DND-41 (cell line): ENCODE data around the gene USP12.

ENCODE experiments used
- EZH2 ChIP-seq: IDR thresholded peaks from 3 replicates; pipeline ENCODE4 v1.6.1; 2012; ENCODE audit warnings: borderline replicate concordance, low read depth, mild to moderate bottlenecking, moderate library complexity, low read length, inconsistent platforms; ENCODE audit not compliant: severe bottlenecking
- TF ChIP-seq, protein P1 (sequence below): IDR thresholded peaks from 2 replicates; pipeline ENCODE4 v1.5.1; 2012; ENCODE audit warnings: borderline replicate concordance, low read length, moderate library complexity, mild to moderate bottlenecking; ENCODE audit not compliant: poor library complexity, severe bottlenecking; ENCODE audit errors: extremely low read depth

DNA sequence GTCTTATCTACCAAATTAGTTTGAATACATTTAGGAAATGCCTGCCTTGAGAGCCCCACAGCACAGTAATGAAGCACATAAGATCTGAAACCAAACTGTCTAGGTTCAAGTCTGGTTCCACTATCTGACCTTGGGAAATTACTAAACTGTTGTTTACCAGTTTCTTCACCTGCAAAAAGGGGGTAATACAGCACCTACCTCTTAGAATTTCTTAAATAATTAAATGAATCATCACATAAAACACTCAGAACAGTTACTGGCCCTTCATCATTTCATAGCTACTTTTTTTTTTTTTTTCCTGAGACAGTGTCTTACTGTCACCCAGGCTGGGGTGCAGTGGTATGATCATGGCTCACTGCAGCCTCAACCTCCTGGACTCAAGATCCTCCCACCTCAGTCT, 59.6 kb downstream of the USP12 start:
- TF ChIP-seq, protein P1, sequence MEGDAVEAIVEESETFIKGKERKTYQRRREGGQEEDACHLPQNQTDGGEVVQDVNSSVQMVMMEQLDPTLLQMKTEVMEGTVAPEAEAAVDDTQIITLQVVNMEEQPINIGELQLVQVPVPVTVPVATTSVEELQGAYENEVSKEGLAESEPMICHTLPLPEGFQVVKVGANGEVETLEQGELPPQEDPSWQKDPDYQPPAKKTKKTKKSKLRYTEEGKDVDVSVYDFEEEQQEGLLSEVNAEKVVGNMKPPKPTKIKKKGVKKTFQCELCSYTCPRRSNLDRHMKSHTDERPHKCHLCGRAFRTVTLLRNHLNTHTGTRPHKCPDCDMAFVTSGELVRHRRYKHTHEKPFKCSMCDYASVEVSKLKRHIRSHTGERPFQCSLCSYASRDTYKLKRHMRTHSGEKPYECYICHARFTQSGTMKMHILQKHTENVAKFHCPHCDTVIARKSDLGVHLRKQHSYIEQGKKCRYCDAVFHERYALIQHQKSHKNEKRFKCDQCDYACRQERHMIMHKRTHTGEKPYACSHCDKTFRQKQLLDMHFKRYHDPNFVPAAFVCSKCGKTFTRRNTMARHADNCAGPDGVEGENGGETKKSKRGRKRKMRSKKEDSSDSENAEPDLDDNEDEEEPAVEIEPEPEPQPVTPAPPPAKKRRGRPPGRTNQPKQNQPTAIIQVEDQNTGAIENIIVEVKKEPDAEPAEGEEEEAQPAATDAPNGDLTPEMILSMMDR = no peak
- TF ChIP-seq EZH2 = no peak
